ENCODE measurements around the gene VWC2.

- TF ChIP-seq CTCF (IDR thresholded peaks at IDR 0.05) (no peak), EZH2 (IDR thresholded peaks at IDR 0.05; ENCODE audit: borderline replicate concordance, insufficient read depth, low read depth, low read length, poor library complexity, severe bottlenecking) (no peak)
Measured at GRCh38 chr7:49926720-49927119, 153.3 kb downstream of the VWC2 start.
